Anterior cingulate cortex (tissue), 58 donors: ENCODE data around the gene SPATA2.
"Not testable (repeated sequence)": the region's sequence is repeated elsewhere in the genome, so short reads cannot be mapped to it uniquely, and the experiment has no call there.

Source experiments
- DNase-seq, 58 donors: peaks; one replicate each; lab custom pipeline; 2025; lab: John Stamatoyannopoulos, UW

The SPATA2 gene

DNA sequence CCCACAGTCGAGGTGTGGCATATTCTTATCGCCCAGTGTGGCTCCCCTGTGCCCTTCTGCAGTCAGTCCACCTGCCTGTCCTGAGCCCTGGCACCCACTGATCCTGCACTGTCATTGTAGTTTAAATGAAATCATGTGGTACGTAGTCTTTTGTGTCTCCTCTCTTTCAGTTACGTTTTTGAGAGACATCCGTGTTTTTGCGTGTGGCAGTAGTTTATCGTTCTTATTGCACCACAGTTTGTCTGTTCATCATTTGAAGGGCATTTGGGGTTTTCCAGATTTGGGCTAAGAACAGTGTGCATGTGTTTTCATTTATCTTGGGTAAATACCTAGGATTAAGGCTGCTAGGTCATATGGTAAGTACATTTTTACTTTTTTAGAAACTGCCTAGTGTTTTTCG is 49.3 kb downstream of the SPATA2 start:
- no peak for DNase-seq

DNA sequence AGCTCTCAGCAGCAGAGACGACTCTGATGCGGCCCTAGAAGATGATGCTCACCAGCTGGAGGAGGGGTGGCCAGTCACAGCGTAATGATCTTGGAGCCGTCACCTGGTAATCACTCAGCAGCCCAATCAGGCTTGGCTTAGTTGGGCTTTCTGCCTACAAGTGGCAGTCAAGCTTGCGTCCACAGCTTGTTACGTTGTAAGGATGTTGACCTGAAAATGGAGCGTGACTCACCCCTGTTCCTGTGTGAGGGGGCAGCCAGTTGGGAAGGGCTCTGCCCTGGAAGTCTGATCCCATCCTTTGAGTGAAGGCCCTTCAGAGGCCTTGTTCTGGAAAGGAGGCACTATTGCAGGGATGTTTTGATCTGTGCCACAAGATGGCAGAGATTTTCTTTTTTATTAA is 49.8 kb downstream of the SPATA2 start:
- no peak for DNase-seq

DNA sequence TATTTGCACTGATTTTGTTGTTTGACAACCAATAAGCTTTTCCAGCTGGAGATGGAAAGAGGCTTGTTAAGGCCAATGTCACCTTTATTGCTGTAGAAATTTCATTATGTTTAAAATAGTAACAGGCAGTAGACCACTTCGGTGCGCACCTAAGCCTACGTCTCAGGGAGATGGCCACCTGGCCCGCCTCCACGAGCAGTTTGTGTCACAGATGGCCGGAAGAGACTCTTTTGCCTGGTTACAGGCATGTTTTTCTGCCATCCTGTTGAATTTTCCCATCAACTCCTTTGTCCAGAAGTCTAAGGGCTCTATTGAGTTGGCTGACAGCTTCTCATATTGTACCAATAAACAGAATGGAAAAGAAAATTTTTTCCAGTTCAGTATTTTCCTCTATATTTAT is 51.7 kb downstream of the SPATA2 start:
- DNase-seq, result no peak

DNA sequence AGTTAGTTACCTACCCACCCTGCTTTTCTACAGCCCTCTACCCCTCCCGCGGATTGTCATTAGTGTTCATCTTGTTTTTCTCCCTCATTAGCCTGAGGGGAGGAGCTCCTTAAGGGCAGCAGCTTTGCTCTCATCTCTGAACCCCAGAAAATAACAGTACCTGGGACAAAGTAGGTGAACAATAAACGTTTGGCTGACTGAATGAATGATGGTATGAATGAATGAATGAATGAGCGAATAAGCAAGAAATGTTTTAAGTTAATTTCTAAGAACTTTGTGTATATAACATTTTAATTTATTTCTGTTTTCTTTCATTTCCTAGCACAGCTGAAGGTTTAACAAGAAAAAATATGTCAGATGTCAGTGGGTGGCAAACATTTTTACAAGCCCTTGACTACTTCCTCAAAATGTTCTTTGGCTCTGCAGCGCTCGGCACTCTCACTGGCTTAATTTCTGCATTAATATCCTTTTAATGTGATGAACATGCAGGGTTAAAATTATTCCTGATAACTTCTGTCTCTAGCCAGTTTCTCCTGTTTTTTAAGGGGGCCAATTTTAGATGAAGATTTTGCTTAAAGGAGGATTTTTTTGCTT is 52.6 kb downstream of the SPATA2 start:
- no peak for DNase-seq

- DNase-seq, result not testable (repeated sequence)
These were observed 54.1 kb downstream of the SPATA2 start for GRCh38 chr20:49861232-49861631.

DNA sequence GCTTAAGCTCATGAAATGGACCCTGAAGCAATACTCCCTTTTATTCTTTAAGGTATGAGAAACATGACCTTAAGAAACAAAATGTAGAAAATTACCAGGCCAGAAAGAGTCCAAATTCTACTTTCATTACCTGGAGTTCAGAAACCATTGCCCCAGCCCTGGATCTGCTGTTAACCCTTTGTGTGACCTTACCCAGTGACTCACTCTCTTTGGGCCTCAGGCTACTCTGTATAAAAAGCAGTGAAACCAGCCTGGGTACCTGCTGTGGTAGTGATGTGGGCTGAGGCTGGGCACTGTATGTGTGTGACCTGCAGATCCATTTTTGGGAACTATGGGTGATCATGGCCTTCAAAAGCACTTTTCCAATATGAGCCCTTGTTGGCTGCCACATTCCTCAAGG is 55.5 kb downstream of the SPATA2 start:
- DNase-seq, result no peak

- DNase-seq, result no peak
These were observed 56.3 kb downstream of the SPATA2 start for GRCh38 chr20:49859011-49859410.

DNA sequence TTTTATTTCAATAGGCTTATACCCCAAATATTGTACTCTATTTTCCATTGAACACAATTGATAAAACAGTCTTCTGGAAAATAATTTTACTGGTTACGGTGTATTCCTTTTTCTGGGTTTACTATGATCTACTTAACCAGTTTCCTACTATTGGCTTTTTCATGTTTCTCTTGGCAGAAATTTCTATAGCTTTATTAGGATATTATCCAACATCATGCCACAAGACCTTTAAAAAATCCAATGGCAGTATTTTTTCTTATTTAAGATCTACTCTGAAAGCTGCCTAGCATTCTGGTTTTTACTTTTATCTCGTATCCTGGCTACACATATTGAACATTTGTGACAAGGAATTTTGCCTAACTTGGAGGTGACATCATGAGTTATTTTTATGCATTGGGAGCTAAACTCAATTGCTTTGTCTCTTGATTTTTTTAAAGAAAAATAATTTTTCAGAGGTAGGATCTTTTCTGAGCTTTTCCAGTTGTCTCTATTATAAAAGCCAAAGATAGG is 57.2 kb downstream of the SPATA2 start:
- DNase-seq, result no peak

DNA sequence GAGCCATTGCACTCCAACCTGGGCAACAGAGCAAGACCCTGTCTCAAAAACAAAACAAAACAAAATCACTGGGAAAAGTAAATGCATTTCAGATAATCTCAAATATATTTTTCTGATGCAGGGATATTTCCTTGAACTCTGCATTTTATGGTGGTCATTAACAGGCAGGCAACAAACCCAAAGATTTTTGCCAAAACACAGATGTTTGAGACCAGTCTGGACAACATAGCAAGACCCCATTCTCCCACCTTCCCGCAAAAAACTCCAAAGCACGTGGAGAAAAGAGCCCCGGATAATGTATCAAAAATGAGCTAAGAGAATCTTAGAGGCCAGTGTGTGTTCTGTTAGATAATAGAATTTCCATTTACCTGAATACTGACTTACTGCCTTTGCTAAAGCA is 58.4 kb downstream of the SPATA2 start:
- DNase-seq, result no peak

- no peak for DNase-seq
These were observed 61.0 kb downstream of the SPATA2 start for GRCh38 chr20:49854190-49854875.

GRCh38 chr20:49853640-49854039 is 61.7 kb downstream of the SPATA2 start:
- peak in 3 of 58 donors; percentile 13 to 34 (median 16) for DNase-seq
